Lower leg skin (tissue), 3 donors: ENCODE results near the gene CNKSR3.

Experiments used
- POLR2A ChIP-seq, 2 donors: fragments of 450-650 bp; IDR thresholded peaks; one replicate each; pipeline ENCODE4 v1.6.1; 2016 to 2017; ENCODE audit warnings: antibody characterized with exemption in 2 of 2, mild to moderate bottlenecking in 1 of 2, moderate library complexity in 1 of 2
- TF ChIP-seq, protein P1 (sequence below), 3 donors: fragments of 450-650 bp; IDR thresholded peaks; one replicate each; pipeline ENCODE4 v1.5.1; 2016; ENCODE audit warnings: antibody characterized with exemption in 3 of 3, mild to moderate bottlenecking in 3 of 3, moderate library complexity in 2 of 3

- TF ChIP-seq, protein P1, sequence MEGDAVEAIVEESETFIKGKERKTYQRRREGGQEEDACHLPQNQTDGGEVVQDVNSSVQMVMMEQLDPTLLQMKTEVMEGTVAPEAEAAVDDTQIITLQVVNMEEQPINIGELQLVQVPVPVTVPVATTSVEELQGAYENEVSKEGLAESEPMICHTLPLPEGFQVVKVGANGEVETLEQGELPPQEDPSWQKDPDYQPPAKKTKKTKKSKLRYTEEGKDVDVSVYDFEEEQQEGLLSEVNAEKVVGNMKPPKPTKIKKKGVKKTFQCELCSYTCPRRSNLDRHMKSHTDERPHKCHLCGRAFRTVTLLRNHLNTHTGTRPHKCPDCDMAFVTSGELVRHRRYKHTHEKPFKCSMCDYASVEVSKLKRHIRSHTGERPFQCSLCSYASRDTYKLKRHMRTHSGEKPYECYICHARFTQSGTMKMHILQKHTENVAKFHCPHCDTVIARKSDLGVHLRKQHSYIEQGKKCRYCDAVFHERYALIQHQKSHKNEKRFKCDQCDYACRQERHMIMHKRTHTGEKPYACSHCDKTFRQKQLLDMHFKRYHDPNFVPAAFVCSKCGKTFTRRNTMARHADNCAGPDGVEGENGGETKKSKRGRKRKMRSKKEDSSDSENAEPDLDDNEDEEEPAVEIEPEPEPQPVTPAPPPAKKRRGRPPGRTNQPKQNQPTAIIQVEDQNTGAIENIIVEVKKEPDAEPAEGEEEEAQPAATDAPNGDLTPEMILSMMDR (IDR thresholded peaks at IDR 0.05) = no peak
- TF ChIP-seq POLR2A (IDR thresholded peaks at IDR 0.05) = no peak
These were observed 7.9 kb upstream of the CNKSR3 start for GRCh38 chr6:154518396-154518795.
